GM19351 (cell line): ENCODE results near the gene FMO3.

Source experiments
- ATAC-seq: cut with Tn5 transposase; IDR thresholded peaks from one replicate; pipeline ENCODE4 v1.9.1; 2021; ENCODE audit warnings: mild to moderate bottlenecking, moderate library complexity; ENCODE audit not compliant: unreplicated experiment

FMO3 gene

GRCh38 chr1:171115280-171115897 is 24.7 kb downstream of the FMO3 start:
- no peak for ATAC-seq

DNA sequence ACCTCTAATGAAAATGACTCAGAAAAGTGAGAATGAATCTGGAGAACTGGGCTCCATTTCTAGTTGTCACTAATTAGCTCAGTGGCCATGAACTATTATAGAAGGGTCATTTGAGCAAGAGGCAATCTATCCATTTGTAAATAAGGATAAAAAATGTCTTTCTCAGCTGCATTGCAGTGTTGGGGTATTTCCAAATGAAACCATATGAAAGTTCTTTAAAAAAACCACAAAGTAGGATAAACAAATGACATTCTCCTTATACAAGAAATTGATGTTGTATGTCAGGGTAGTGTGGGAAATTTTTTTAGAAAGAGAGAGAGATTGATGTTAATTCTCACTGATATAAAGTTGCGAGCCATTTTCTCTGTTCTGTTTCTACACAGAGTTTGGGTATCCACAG is 26.0 kb downstream of the FMO3 start:
- no peak for ATAC-seq

- ATAC-seq: no peak
These were observed 26.4 kb downstream of the FMO3 start for GRCh38 chr1:171117085-171117484.

GRCh38 chr1:171119648-171120047 is 28.9 kb downstream of the FMO3 start:
- no peak for ATAC-seq

GRCh38 chr1:171122299-171122698 is 31.6 kb downstream of the FMO3 start:
- ATAC-seq: no peak

DNA sequence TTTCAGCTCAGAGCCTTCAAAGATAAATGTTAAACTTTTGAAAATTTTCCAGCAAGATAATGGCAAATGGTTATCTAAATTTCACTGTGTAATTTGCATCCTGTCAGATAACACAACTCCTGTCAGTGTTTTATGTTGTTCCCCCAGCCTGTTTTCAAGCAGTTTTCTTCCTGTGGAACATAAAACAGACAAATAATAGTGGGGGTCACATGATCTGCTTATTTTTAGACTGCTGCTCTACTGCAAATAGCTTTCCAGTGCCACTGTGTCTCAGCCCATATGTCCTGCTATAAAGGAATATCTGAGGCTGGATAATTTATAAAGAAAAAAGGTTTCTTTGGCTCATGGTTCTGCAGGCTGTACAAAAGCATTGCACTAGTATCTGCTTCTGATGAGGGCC is 32.2 kb downstream of the FMO3 start:
- ATAC-seq: no peak

- no peak for ATAC-seq
These were observed 35.8 kb downstream of the FMO3 start for GRCh38 chr1:171126504-171126903.

- no peak for ATAC-seq
These were observed 36.4 kb downstream of the FMO3 start for GRCh38 chr1:171127099-171127498.

- no peak for ATAC-seq
These were observed 36.8 kb downstream of the FMO3 start for GRCh38 chr1:171127501-171127900.

- no peak for ATAC-seq
These were observed 37.8 kb downstream of the FMO3 start for GRCh38 chr1:171128463-171128862.

DNA sequence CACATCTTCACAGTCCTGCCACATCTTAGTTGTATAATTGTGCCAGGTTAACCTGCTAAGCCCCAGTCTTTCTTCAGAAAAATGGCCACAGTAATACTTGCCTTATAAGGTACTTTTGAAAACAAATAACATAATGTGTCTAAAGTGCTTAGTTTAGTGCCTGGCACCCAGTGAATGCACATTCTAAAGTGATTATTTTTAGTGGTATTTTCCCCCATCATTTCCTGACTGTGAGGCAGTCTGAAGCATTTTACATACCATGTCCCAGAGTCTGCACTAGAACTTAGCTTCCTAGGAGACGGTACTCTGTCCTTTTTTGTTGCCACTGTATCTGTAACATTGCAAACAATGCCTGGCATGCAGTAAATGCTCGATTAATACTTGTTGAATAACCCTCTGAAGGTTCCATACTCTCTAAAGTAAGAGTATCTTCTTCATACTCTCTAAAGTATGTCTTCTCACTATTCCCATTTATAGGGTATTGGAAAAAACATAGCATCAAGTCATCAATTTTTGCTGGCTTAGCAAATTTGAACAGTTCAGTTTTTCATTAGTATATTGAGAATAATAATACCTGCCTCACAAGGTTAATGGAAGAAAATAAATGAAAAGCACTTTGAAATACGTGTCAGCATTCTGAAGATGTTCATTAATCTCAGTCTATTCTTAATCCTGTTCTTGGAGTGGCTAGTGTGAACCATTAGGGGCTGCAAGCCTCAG is 43.7 kb downstream of the FMO3 start:
- no peak for ATAC-seq

DNA sequence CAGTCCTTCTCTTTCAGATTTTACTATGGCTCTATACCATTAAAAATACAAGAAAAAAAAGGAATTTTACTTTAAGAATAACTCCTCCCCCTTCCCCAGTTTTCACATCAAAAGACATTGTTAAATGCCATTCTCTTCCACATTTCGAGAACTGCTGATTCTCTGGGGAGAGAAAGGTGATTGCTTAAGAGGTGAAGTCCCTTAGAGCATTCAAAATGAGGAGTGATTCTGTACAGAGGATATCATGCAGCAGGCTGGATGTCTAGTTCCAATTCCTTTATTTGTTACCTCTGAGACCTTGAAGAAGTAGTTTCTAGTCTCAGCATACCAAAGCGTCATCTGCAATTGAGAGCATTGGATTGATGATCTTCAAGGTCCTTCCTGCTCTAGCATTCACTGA is 46.9 kb downstream of the FMO3 start:
- no peak for ATAC-seq

- no peak for ATAC-seq
These were observed 48.3 kb downstream of the FMO3 start for GRCh38 chr1:171138980-171139379.

- ATAC-seq: no peak
These were observed 49.2 kb downstream of the FMO3 start for GRCh38 chr1:171139890-171140289.

DNA sequence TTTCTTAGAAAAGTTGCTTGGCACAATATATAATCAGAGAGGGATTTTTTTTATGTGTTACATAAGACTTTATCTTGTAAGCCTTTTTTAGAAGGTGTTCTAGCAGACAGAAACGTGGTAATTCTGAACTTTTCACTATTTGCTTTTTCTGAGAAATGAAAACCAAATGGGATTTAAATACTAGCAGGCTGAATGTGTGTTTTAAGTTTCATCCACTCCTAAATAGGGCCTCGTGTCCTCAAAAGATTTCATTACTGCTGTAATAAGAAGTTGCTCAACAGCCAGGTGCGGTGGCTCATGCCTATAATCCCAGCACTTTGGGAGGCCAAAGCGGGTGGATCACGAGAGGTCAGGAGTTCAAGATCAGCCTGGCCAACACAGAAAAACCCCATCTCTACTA is 49.7 kb downstream of the FMO3 start:
- ATAC-seq: no peak

- ATAC-seq: no peak
These were observed 50.4 kb downstream of the FMO3 start for GRCh38 chr1:171140956-171141687.

- ATAC-seq: no peak
These were observed 51.1 kb downstream of the FMO3 start for GRCh38 chr1:171141688-171142415.

GRCh38 chr1:171142416-171143385 is 52.0 kb downstream of the FMO3 start:
- ATAC-seq: no peak

- no peak for ATAC-seq
These were observed 59.5 kb downstream of the FMO3 start for GRCh38 chr1:171150156-171150555.

- ATAC-seq: no peak
These were observed 61.8 kb downstream of the FMO3 start for GRCh38 chr1:171152549-171152948.
